Measurements from ENCODE around the gene PDCD6IP.

GRCh38 chr3:33868309-33868708 lies 69.9 kb downstream of the PDCD6IP start:
- no peak for TF ChIP-seq CTCF (IDR thresholded peaks at IDR 0.05)
- TF ChIP-seq POLR2A (IDR thresholded peaks at IDR 0.05) = no peak
